Activated CD4-positive, alpha-beta T cell treated with anti-CD3 and anti-CD28 coated beads for 48 hours (primary cell): Measurements from ENCODE around the gene ZNF513.
"Not testable (repeated sequence)": the region's sequence is repeated elsewhere in the genome, so short reads cannot be mapped to it uniquely, and the experiment has no call there.

ENCODE experiments used
- DNase-seq: peaks from one replicate; pipeline ENCODE4 v3.0.0-alpha.2; 2020

Gene ZNF513

GRCh38 chr2:27380626-27381545 lies at the start of gene ZNF513:
Gene ZNF513, minus strand, starts transcription at chr2:27380734. Its CDS starts 208 bp downstream, at chr2:27380526.
- peak; percentile 93 for DNase-seq

- DNase-seq: peak; percentile 80
Measured at GRCh38 chr2:27428978-27429541, 48.5 kb upstream of the ZNF513 start.

- peak; percentile 94 for DNase-seq
Measured at GRCh38 chr2:27428213-27428977, 47.9 kb upstream of the ZNF513 start, which contains the start of gene NRBP1. Gene NRBP1, plus strand, starts transcription at chr2:27428631. Its CDS starts 4,643 bp downstream, at chr2:27433274.

- DNase-seq: no peak
Measured at GRCh38 chr2:27427863-27428212, 47.3 kb upstream of the ZNF513 start.

GRCh38 chr2:27425039-27425438 lies 44.5 kb upstream of the ZNF513 start:
- DNase-seq: not testable (repeated sequence)

- DNase-seq: no peak
Measured at GRCh38 chr2:27422958-27423357, 42.4 kb upstream of the ZNF513 start.

- no peak for DNase-seq
Measured at GRCh38 chr2:27421660-27422250, 41.2 kb upstream of the ZNF513 start.

GRCh38 chr2:27420996-27421395 lies 40.5 kb upstream of the ZNF513 start:
- DNase-seq: no peak

- no peak for DNase-seq
Measured at GRCh38 chr2:27416151-27416550, 35.6 kb upstream of the ZNF513 start.

GRCh38 chr2:27412419-27413152 lies 32.1 kb upstream of the ZNF513 start:
- no peak for DNase-seq

GRCh38 chr2:27409321-27410073 lies 29.0 kb upstream of the ZNF513 start, which contains the start of gene PPM1G:
Gene PPM1G, minus strand, starts transcription at chr2:27409591. Its CDS starts 169 bp downstream, at chr2:27409422.
- DNase-seq: peak; percentile 98

GRCh38 chr2:27408601-27409320 lies 28.2 kb upstream of the ZNF513 start:
- DNase-seq: no peak

- DNase-seq: no peak
Measured at GRCh38 chr2:27407798-27408491, 27.4 kb upstream of the ZNF513 start.

- DNase-seq: no peak
Measured at GRCh38 chr2:27400348-27401135, 20.0 kb upstream of the ZNF513 start.

GRCh38 chr2:27398962-27399361 lies 18.4 kb upstream of the ZNF513 start:
- DNase-seq: no peak

- no peak for DNase-seq
Measured at GRCh38 chr2:27393225-27393624, 12.7 kb upstream of the ZNF513 start.

GRCh38 chr2:27390822-27391679 lies 10.5 kb upstream of the ZNF513 start:
- no peak for DNase-seq

- no peak for DNase-seq
Measured at GRCh38 chr2:27381577-27382181, 1.1 kb upstream of the ZNF513 start.
